Stomach (tissue), 4 donors: ENCODE data around the gene ROBO1.

Source experiments
- POLR2AphosphoS5 ChIP-seq, 3 donors: sonication (generic); formaldehyde crosslinking; IDR thresholded peaks; one replicate each; pipeline ENCODE4 v1.6.1; 2016; ENCODE audit warnings: antibody characterized with exemption in 3 of 3
- TF ChIP-seq, protein P1 (sequence below), 7 experiments: fragments of 450-650 bp in 4 of 7; fragments of 200-600 bp in 3 of 7; sonication (generic) in 3 of 7; IDR thresholded peaks; one replicate each; pipeline ENCODE4 v1.5.1; 2016 to 2019; ENCODE audit warnings: antibody characterized with exemption in 7 of 7, control low read depth in 2 of 7, mild to moderate bottlenecking in 1 of 7

DNA sequence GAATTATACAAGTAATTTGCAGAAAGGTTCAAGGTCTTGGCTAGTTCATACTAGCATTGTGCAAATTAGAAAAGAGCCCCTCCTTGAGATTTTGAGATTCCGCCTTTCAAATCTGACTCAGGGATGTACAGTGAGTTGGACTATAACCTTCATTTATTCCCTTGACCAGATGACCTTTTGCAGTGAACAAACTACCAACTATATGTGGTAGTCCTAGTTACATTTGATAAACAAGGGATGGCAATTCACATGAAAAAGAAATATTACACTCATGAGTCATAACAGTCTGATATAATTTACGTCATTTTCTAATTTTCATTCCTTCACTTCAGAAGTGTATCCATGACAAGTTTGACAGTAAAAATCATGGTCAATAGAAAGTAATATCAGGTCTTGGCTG is 860.4 kb downstream of the ROBO1 start:
- TF ChIP-seq, protein P1, sequence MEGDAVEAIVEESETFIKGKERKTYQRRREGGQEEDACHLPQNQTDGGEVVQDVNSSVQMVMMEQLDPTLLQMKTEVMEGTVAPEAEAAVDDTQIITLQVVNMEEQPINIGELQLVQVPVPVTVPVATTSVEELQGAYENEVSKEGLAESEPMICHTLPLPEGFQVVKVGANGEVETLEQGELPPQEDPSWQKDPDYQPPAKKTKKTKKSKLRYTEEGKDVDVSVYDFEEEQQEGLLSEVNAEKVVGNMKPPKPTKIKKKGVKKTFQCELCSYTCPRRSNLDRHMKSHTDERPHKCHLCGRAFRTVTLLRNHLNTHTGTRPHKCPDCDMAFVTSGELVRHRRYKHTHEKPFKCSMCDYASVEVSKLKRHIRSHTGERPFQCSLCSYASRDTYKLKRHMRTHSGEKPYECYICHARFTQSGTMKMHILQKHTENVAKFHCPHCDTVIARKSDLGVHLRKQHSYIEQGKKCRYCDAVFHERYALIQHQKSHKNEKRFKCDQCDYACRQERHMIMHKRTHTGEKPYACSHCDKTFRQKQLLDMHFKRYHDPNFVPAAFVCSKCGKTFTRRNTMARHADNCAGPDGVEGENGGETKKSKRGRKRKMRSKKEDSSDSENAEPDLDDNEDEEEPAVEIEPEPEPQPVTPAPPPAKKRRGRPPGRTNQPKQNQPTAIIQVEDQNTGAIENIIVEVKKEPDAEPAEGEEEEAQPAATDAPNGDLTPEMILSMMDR (IDR thresholded peaks at IDR 0.05): no peak
- no peak for TF ChIP-seq POLR2AphosphoS5 (IDR thresholded peaks at IDR 0.05)
